GM18858 (cell line): Measurements from ENCODE around the gene MAGEB18.

ENCODE experiments used
- ATAC-seq: cut with Tn5 transposase; IDR thresholded peaks from one replicate; pipeline ENCODE4 v1.9.1; 2021; ENCODE audit not compliant: unreplicated experiment

MAGEB18 gene

GRCh38 chrX:26138274-26138673 is at the start of gene MAGEB18:
TSS of gene MAGEB18 (plus strand) at chrX:26138343. CDS start at chrX:26138986, 643 bp downstream.
- no peak for ATAC-seq

DNA sequence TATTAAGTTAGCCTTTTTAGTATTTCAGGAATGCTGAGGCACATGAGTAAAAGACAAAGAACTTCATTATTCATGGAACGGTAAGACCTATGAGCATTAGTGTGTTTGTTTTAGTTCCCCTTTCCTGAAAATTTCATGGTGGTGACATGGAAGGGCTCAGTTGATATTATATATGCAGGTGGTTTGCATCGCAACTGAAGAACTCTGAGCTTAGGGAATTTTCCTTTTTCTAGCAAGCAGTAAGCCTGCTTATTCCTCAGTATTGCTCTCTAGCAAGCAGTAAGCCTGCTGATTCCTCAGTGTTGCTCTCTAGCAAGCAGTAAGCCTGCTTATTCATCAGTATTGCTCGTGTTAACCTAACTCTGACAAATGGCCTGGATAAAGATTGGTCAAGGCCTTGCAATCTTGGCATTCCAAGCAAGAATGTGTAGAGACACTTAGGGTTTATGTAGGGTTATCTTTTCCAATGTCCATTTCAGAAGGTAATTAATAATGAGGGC is 37.7 kb upstream of the MAGEB18 start:
- ATAC-seq = no peak

DNA sequence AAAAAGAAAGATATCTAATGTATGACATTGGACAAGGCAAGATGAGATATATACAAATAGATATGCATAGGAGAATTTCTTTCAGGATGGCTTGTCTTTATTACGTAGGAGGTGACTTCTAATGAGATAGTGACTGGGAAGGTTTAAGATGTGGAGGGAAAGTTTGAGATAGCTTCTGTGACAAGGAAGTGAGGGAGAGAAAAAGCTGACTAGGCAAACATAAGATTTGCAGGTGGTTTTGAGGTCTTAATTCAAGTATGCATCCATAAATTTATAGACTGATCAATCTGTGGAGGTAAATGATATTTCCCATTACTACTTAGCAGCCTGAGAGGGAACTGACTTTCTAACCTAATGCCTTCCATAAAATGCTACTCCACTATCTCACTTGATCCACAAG is 29.0 kb upstream of the MAGEB18 start:
- ATAC-seq = no peak

- ATAC-seq = no peak
Observed at GRCh38 chrX:26146024-26146423, 7.9 kb downstream of the MAGEB18 start.

DNA sequence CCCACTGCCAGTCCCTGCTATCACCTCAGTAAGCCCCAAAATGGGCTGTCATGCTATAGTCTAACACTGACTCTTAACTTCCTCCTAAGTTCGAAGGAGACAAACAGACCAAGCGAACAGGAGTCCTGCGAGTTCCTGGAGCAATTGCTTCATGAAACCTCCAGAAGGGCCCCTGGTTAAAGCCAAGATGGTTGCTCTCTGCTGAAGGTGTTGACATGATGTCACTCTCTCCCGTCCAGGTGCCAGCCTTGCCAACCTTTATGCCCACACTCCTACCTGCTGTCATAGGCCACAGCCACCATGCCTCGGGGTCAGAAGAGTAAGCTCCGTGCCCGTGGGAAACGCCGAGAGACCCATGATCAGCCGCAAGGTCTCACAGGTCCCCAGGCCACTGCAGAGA is 22.2 kb downstream of the MAGEB18 start, which contains the start of gene MAGEB6B:
TSS of gene MAGEB6B (plus strand) at position 301 of the 400 bp plus-strand sequence. CDS start at position 301, 0 bp downstream.
- no peak for ATAC-seq
